GM12865 (cell line): ENCODE results near the gene PLEKHG4B.

Experiments
- DNase-seq: peaks from one replicate; pipeline ENCODE4 v3.0.0; 2010; ENCODE audit warnings: low read depth
- H3K4me3 ChIP-seq: 2 replicates; pipeline ENCODE4 v1.5.1; 2011; ENCODE audit warnings: mild to moderate bottlenecking, low read depth, low read length, control low read depth
- CTCF ChIP-seq: IDR thresholded peaks from 2 replicates; pipeline ENCODE4 v1.5.1; 2011; ENCODE audit warnings: low read length, control low read depth, low read depth, inconsistent platforms; ENCODE audit not compliant: insufficient read depth; ENCODE audit errors: missing control alignments

Gene PLEKHG4B

DNA sequence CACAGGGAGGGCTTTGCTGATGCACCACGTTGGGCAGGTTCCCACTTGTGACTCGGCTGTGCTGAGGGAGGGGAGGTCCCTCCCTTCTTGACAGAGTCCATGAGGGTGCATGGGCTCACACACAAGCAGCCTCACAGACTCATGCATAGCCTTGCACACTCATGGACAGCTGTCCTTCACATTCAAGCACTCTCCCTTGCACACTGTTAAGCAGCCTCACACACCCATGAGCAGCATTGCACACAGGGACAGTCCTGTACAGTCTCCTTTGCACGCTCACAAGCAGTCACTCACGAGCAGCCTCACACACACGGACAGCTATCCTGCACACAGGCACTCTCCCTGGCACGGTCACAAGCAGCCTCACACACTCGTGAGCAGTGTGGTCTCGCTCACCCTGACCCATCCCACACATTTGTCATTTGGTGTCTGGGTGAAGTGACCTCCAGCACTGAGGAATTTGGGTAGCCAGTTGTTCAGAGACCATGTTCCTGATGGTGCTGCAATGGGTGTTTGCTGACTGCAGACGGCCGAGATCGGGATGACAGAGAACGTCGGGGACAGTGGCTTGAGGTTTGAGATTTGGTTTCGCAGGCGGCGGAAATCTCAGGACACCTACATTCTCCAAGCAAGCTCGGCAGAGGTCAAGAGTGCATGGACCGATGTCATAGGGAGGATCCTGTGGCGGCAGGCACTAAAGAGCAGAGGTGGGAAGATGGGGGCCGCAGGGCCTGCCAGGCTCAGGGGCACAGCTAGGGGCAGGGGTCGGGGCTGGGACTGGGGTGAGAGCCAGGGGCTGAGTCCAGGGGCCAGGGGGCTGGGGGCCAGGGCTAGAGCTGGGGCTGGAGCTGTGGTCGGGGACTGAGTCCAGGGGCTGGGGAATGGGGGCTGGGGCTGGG, 81.7 kb downstream of the PLEKHG4B start:
- H3K4me3 ChIP-seq: no peak overlapping the region
- DNase-seq: no peak
- TF ChIP-seq CTCF: no peak

GRCh38 chr5:174291-174600, 82.3 kb downstream of the PLEKHG4B start:
- H3K4me3 ChIP-seq: no peak overlapping the region
- DNase-seq: no peak
- no peak for TF ChIP-seq CTCF

DNA sequence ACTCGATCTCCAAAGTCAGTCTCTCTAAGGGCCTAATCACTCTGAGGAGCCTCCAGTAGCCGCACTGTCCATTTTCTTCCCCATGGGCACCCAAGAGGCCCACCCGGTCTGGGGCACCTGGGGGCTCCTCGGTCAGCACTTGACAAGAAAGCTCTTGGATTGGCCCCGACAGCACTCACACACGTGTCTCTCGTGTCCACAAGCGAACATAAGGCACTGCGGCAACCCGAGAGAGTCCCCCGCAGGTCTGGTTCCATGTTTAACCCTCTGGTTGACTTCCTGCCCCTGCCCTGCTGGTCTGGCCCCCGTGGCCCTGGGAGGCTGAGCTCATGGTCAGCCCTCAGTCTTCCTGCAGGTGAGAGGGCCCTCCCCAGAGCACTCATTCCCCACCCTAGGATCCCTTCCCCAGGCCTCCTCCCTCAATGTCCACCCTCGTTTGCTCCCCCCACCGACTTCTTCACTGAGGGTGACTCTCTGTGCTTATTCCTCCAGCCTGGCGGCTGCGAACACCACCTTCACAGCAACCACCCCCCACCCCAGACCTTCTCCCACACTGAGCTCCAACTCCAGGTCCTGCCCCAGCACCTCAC, 83.0 kb downstream of the PLEKHG4B start:
- DNase-seq: no peak
- no peak for TF ChIP-seq CTCF
- H3K4me3 ChIP-seq: no peak overlapping the region

DNA sequence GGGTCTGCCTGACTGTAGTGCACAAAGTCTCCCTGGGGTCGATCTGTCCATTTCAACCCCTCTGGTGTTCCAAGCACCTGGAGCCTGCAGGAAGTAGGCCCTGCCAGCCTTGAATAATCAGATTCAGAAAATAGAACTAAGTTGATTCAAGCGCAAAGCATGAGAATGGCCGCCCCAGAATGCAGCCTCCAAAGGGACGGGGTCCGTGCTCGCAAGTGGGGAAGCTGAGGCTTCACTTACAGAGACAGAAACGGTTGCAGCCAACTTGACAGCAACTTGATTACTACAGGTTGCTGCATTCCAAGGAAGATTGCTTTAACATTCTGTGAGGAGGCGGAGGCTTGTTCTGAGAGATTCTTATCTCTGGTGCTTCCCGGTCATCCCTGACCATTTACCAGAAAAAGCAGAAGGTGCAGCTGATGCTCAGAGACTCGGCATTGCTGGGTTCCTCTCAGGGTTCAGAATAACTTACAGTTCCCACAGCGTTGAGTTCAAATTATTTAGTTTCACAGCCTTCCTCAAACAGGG, 84.4 kb downstream of the PLEKHG4B start:
- no peak for DNase-seq
- TF ChIP-seq CTCF: no peak
- no peak overlapping the region for H3K4me3 ChIP-seq

- TF ChIP-seq CTCF: no peak
- no peak for DNase-seq
- H3K4me3 ChIP-seq: no peak overlapping the region
These were observed 86.1 kb downstream of the PLEKHG4B start for GRCh38 chr5:178110-178509.

- no peak overlapping the region for H3K4me3 ChIP-seq
- no peak for TF ChIP-seq CTCF
- no peak for DNase-seq
These were observed 87.4 kb downstream of the PLEKHG4B start for GRCh38 chr5:179401-179800.
